ENCODE measurements around the gene NBPF11.
"Not testable (repeated sequence)": the region's sequence is repeated elsewhere in the genome, so short reads cannot be mapped to it uniquely, and the experiment has no call there.

The NBPF11 gene

DNA sequence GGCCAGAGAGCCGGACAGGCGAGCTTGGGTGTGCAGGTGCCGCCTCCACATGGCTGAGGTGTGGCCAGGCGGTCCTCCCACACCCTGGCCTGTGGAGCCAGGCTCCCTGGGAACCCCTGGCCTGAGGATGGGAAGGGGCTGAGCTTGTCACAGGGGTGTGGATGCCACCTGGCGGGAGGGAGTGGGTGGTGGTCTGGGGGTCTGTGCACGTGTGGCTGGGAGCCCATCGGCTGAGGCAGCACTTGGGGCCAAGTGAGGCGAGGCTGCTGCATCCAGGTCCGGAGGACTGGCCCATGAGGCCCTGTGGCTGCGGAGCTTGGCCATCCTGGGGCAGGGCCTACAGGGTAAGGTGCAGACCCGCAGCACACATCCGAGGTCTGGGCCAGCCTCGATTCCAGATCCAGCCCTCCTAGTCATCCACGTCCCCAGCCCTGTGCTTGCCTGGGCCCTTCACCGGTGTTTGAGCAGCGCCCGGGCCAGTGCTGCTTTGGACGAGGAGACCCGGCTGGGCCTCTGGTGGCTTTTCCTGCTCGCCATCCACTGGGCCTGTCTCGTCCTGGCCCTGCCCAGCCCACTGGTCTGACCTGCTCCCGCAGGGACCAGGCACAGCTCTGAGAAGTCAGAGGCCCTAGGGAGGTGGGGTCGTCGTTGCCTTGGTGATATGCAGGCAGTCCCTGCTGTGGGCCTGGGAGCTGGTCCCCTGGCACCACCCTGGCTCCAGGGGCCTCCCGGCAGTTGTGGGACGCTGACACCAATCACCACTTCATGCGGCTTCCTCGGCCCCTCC, 4.8 kb downstream of the NBPF11 start:
- H3K27me3 ChIP-seq (ENCODE audit: control insufficient read depth, insufficient read depth, low read length); H3K9me3 ChIP-seq (replicated peaks; ENCODE audit: low read length); H3K4me3 ChIP-seq (ENCODE audit: low read length); H3K4me2 ChIP-seq (ENCODE audit: low read length); H3K4me1 ChIP-seq (ENCODE audit: control insufficient read depth, insufficient read depth, low read length); H3K9ac ChIP-seq (ENCODE audit: low read depth, low read length); H3K36me3 ChIP-seq (ENCODE audit: insufficient read depth, low read length): not testable (repeated sequence)

DNA sequence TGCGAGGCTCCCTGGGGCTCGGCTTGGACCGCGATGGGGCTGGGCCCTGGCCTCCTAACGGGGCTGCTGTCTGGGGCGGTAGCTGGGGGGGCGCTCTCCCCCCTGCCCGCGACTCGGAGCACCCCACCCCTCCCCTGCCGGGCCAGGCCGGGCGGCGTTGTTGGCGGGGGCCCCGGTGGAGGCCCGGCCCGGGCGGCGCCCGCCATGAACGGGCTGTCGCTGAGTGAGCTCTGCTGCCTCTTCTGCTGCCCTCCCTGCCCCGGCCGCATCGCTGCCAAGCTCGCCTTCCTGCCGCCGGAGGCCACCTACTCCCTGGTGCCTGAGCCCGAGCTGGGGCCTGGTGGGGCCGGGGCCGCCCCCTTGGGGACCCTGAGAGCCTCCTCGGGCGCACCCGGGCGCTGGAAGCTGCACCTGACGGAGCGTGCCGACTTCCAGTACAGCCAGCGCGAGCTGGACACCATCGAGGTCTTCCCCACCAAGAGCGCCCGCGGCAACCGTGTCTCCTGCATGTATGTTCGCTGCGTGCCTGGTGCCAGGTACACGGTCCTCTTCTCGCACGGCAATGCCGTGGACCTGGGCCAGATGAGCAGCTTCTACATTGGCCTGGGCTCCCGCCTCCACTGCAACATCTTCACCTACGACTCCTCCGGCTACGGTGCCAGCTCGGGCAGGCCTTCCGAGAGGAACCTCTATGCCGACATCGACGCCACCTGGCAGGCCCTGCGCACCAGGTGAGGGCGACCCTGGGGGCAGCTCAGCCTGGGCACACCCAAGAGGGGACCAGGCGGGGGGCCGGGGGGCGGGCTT, 5.7 kb downstream of the NBPF11 start:
- not testable (repeated sequence) for H3K4me2 ChIP-seq (ENCODE audit: low read length); H3K4me3 ChIP-seq (ENCODE audit: low read length); H3K9me3 ChIP-seq (replicated peaks; ENCODE audit: low read length); H3K9ac ChIP-seq (ENCODE audit: low read depth, low read length); H3K4me1 ChIP-seq (ENCODE audit: control insufficient read depth, insufficient read depth, low read length); H3K27me3 ChIP-seq (ENCODE audit: control insufficient read depth, insufficient read depth, low read length); H3K36me3 ChIP-seq (ENCODE audit: insufficient read depth, low read length)

DNA sequence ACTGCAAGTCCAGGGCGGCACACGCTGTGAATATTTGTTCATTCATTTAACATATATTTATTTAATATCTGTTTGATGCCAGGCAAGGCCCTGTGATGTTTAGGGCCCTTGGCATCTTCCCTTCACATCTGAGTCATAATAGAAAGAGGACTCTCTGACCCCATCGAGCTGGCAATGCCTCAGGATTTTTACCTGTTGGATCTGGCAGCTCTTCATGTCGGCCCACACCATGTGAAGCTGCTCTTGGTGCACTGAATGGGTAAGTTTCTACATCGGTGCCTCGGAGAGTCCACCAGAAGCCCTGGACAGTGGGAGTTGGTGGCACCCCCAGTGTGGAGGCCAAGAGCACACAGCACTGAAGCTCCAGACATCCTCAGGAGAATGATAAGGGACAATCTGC, 8.9 kb downstream of the NBPF11 start:
- H3K4me2 ChIP-seq (ENCODE audit: low read length); H3K9ac ChIP-seq (ENCODE audit: low read depth, low read length); H3K4me1 ChIP-seq (ENCODE audit: control insufficient read depth, insufficient read depth, low read length); H3K9me3 ChIP-seq (replicated peaks; ENCODE audit: low read length); H3K36me3 ChIP-seq (ENCODE audit: insufficient read depth, low read length); H3K27me3 ChIP-seq (ENCODE audit: control insufficient read depth, insufficient read depth, low read length); H3K4me3 ChIP-seq (ENCODE audit: low read length): not testable (repeated sequence)

DNA sequence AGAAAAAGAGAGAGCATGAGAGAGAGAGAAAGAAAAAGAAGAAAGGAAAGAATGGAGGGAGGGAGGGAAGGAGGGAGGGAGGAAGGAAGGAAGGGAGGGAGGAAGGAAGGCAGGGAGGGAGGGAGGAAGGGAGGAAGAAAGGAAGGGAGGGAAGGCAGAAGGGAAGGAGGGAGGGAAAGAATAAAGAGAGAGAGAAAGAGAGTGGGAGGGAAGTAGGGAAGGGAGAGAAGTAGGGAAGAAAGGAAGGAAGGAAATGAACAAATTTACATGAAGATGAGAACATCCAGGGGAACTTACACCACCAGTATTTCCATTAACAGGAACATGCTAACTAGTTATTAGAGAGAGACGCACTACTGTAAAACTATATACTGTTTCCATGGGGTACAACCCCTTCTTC, 10.1 kb downstream of the NBPF11 start:
- H3K36me3 ChIP-seq (ENCODE audit: insufficient read depth, low read length); H3K9ac ChIP-seq (ENCODE audit: low read depth, low read length); H3K4me3 ChIP-seq (ENCODE audit: low read length); H3K4me1 ChIP-seq (ENCODE audit: control insufficient read depth, insufficient read depth, low read length); H3K27me3 ChIP-seq (ENCODE audit: control insufficient read depth, insufficient read depth, low read length); H3K9me3 ChIP-seq (replicated peaks; ENCODE audit: low read length); H3K4me2 ChIP-seq (ENCODE audit: low read length): not testable (repeated sequence)

DNA sequence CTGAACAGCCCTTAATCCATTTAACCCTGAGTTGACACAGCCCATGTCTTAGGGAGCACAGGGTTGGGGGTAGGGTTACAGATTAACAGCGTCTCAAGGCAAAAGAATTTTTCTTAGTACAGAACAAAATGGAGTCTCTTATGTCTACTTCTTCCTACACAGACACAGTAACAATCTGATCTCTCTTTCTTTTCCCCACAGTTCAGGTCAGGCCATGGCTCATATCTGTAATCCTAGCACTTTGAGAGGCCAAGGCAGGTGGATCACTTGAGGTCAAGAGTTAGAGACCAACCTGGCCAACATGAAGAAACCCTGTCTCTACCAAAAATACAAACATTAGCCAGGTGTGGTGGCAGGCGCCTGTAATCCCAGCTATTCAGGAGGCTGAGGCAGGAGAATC, 13.5 kb downstream of the NBPF11 start:
- H3K4me3 ChIP-seq (ENCODE audit: low read length); H3K4me2 ChIP-seq (ENCODE audit: low read length); H3K9me3 ChIP-seq (replicated peaks; ENCODE audit: low read length); H3K27me3 ChIP-seq (ENCODE audit: control insufficient read depth, insufficient read depth, low read length); H3K4me1 ChIP-seq (ENCODE audit: control insufficient read depth, insufficient read depth, low read length); H3K36me3 ChIP-seq (ENCODE audit: insufficient read depth, low read length); H3K9ac ChIP-seq (ENCODE audit: low read depth, low read length): not testable (repeated sequence)

DNA sequence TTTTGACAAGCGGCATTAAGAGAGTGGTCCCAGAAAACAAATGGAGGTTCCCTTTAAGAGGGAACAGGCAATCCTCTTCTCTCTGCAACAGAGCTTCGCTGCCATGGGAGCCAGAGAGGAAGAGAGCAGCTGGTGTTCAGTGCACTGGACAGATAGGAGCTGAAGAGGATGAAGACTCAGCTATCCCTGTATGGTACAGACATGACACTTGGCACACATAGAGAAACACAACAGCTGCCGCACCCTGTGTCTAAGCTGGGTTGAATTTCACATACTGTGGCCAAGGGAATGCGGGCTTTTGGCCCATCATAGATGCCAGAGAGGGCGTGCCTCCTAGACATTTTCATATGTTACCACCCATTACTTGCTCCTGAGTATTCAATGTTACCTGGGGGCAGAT, 29.7 kb downstream of the NBPF11 start:
- H3K9ac ChIP-seq (ENCODE audit: low read depth, low read length); H3K27me3 ChIP-seq (ENCODE audit: control insufficient read depth, insufficient read depth, low read length); H3K4me3 ChIP-seq (ENCODE audit: low read length); H3K4me2 ChIP-seq (ENCODE audit: low read length); H3K4me1 ChIP-seq (ENCODE audit: control insufficient read depth, insufficient read depth, low read length); H3K9me3 ChIP-seq (replicated peaks; ENCODE audit: low read length); H3K36me3 ChIP-seq (ENCODE audit: insufficient read depth, low read length): not testable (repeated sequence)

DNA sequence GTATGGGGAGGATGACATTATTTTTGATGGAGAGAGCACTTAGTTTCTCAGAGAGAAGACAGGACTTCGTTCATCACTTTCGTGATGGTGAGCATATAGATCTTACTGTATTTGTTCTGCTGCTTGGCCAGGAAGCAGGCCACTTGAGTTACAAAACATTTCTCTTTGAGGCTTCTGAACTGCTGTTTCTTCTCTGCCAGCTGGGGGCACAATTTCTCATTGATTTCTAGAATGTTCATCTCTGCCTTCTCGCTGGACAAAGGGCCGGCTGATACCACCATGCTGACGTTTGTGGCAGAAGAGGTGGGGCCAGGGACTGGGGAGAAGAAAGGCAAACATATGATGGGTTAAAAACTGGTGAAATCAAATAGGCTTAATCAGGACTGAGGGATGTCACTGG, 31.7 kb downstream of the NBPF11 start:
- not testable (repeated sequence) for H3K4me2 ChIP-seq (ENCODE audit: low read length); H3K27me3 ChIP-seq (ENCODE audit: control insufficient read depth, insufficient read depth, low read length); H3K9me3 ChIP-seq (replicated peaks; ENCODE audit: low read length); H3K4me3 ChIP-seq (ENCODE audit: low read length); H3K9ac ChIP-seq (ENCODE audit: low read depth, low read length); H3K36me3 ChIP-seq (ENCODE audit: insufficient read depth, low read length); H3K4me1 ChIP-seq (ENCODE audit: control insufficient read depth, insufficient read depth, low read length)

DNA sequence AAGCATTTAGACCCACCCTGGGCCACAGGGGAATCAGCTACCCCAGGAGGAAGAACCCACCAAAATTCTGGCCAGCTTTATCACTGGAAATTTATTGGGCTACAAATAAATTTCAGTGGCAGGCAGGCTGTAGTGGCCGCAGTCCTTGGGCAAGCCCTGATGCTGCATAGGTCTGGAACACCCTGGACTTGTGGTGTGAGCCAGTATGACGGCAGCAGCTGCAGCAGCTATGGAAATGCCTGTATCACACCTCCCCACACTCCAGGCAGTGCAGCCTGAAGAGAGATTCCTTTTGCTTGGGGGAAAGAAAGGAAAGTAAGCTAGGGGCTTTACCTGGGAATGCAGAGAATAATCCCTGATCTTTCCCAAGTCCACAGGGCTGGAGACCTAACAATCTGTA, 56.3 kb downstream of the NBPF11 start:
- H3K36me3 ChIP-seq (ENCODE audit: insufficient read depth, low read length); H3K27me3 ChIP-seq (ENCODE audit: control insufficient read depth, insufficient read depth, low read length); H3K4me3 ChIP-seq (ENCODE audit: low read length); H3K4me1 ChIP-seq (ENCODE audit: control insufficient read depth, insufficient read depth, low read length); H3K9ac ChIP-seq (ENCODE audit: low read depth, low read length); H3K9me3 ChIP-seq (replicated peaks; ENCODE audit: low read length); H3K4me2 ChIP-seq (ENCODE audit: low read length): not testable (repeated sequence)

DNA sequence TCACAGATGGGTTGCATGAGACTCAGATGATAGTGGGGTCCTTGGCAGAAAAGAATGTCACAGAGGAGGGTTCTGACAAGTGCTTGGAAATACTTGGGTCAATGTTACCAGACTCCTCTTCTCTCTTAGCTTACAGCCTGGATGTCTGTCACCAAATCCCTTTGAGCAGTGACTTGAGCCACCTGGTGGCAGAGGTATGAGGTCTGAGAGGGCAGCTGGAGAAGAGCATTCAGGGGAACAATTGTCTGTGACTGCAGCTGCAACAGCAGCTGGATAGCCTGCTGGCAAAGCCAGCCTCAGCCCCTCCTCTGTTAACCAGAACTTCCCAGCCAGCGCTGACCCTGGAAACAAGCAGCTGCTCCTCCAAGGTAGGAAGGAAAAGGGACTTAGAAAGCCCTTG, 65.9 kb downstream of the NBPF11 start:
- H3K27me3 ChIP-seq (ENCODE audit: control insufficient read depth, insufficient read depth, low read length); H3K9me3 ChIP-seq (replicated peaks; ENCODE audit: low read length); H3K4me1 ChIP-seq (ENCODE audit: control insufficient read depth, insufficient read depth, low read length); H3K4me2 ChIP-seq (ENCODE audit: low read length); H3K9ac ChIP-seq (ENCODE audit: low read depth, low read length); H3K36me3 ChIP-seq (ENCODE audit: insufficient read depth, low read length); H3K4me3 ChIP-seq (ENCODE audit: low read length): not testable (repeated sequence)

DNA sequence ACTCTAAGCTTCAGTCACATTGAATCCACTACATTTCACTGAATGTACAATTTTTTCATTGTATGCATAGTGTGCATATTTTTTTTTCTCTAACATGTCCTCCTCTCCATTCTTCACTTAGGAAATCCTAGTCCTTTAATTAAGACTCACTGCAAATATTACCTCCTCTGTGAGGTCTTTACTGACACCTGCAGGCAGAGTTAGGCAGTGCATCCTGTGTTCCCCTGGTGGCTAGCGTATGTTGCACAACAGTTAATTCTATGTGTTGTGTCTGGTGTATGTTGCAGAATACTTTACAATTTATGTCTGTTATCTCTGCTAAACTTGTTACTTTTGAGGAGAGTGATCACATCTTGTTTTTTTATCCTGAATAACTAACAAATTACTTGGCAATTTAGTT, 70.9 kb downstream of the NBPF11 start:
- not testable (repeated sequence) for H3K36me3 ChIP-seq (ENCODE audit: insufficient read depth, low read length); H3K4me1 ChIP-seq (ENCODE audit: control insufficient read depth, insufficient read depth, low read length); H3K27me3 ChIP-seq (ENCODE audit: control insufficient read depth, insufficient read depth, low read length); H3K9me3 ChIP-seq (replicated peaks; ENCODE audit: low read length); H3K4me2 ChIP-seq (ENCODE audit: low read length); H3K9ac ChIP-seq (ENCODE audit: low read depth, low read length); H3K4me3 ChIP-seq (ENCODE audit: low read length)

DNA sequence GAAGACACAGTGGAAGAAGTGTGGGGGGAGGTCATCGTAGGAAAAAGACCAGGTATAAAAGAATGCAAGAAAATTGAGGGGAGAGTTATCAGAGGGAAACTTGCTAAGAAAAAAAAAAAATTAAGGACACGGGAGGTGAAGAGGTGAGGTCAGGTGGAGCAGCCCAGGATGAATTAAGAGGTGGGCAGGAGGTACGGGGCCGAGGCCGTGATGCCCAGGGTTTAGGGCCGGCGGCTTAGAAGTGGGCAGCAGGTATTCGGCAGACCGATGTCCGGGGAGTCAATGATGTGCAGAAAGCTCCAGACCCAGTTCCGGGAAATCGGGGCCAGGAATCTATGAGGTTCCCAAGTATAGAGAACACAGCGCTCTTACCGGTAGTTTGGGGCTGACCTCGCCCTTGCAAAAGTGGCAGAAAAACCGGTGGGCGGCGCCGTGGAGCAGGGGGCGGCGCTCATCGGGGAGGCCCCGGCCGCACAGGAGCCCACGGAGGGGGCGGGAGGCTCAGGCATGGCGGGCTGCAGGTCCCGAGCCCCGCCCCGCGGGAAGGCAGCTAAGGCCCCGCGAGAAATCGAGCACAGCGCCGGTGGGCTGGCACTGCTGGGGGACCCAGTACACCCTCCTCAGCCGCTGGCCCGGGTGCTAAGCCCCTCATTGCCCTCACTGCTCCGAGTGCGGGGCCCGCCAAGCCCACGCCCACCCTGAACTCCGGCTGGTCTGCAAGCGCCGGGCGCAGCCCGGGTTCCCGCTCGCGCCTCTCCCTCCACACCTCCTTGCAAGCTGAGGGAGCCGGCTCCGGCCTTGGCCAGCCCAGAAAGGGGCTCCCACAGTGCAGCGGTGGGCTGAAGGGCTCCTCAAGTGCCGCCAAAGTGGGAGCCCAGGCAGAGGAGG, 73.2 kb downstream of the NBPF11 start:
- H3K4me3 ChIP-seq (ENCODE audit: low read length); H3K4me1 ChIP-seq (ENCODE audit: control insufficient read depth, insufficient read depth, low read length); H3K9me3 ChIP-seq (replicated peaks; ENCODE audit: low read length); H3K27me3 ChIP-seq (ENCODE audit: control insufficient read depth, insufficient read depth, low read length); H3K36me3 ChIP-seq (ENCODE audit: insufficient read depth, low read length); H3K9ac ChIP-seq (ENCODE audit: low read depth, low read length); H3K4me2 ChIP-seq (ENCODE audit: low read length): not testable (repeated sequence)

All from skeletal muscle satellite cell (primary cell).